ENCODE results near the gene KCNMA1.

GRCh38 chr10:77022671-77023070 lies 614.9 kb downstream of the KCNMA1 start:
- no peak for TF ChIP-seq CTCF (IDR thresholded peaks at IDR 0.05)
- TF ChIP-seq POLR2AphosphoS5 (IDR thresholded peaks at IDR 0.05) = no peak
- TF ChIP-seq POLR2A (IDR thresholded peaks at IDR 0.05) = no peak
